RWPE2 (cell line): ENCODE results near the gene RNASE2.
"Not testable (repeated sequence)": the region's sequence is repeated elsewhere in the genome, so short reads cannot be mapped to it uniquely, and the experiment has no call there.

Experiments
- ATAC-seq: fragments of 200-7000 bp; cut with Tn5 transposase; 3 replicates; pipeline ENCODE4 v1.9.1; 2021; ENCODE audit warnings: low read depth
- DNase-seq: peaks from one replicate; pipeline ENCODE4 v3.0.0-alpha.2; 2020; ENCODE audit warnings: low spot score
- H3K27ac ChIP-seq: fragments of 450-650 bp; 2 replicates; pipeline ENCODE4 v1.5.1; 2017; ENCODE audit warnings: mild to moderate bottlenecking; ENCODE audit not compliant: poor library complexity, severe bottlenecking
- H3K27me3 ChIP-seq: fragments of 250-450 bp; sonication (Bioruptor Pico); 2 replicates; pipeline ENCODE4 v1.5.1; 2021; ENCODE audit warnings: mild to moderate bottlenecking, moderate library complexity; ENCODE audit not compliant: insufficient read depth, poor library complexity, severe bottlenecking
- H3K36me3 ChIP-seq: fragments of 250-450 bp; sonication (Bioruptor Pico); 2 replicates; pipeline ENCODE4 v1.5.1; 2020; ENCODE audit warnings: low read depth, mild to moderate bottlenecking, moderate library complexity
- H3K4me1 ChIP-seq: fragments of 250-450 bp; sonication (Bioruptor Pico); 2 replicates; pipeline ENCODE4 v1.5.1; 2021; ENCODE audit warnings: mild to moderate bottlenecking, moderate library complexity; ENCODE audit not compliant: insufficient read depth, poor library complexity, severe bottlenecking
- H3K4me3 ChIP-seq: fragments of 250-450 bp; sonication (Bioruptor Pico); 2 replicates; pipeline ENCODE4 v1.5.1; 2021; ENCODE audit warnings: mild to moderate bottlenecking, moderate library complexity; ENCODE audit not compliant: severe bottlenecking
- H3K9me3 ChIP-seq: fragments of 250-450 bp; sonication (Bioruptor Pico); 2 replicates; pipeline ENCODE4 v1.5.1; 2021; ENCODE audit warnings: mild to moderate bottlenecking, moderate library complexity; ENCODE audit not compliant: severe bottlenecking
- TF ChIP-seq, protein P1 (sequence below): fragments of 450-650 bp; IDR thresholded peaks from one replicate; pipeline ENCODE4 v1.5.1; 2017; ENCODE audit warnings: mild to moderate bottlenecking, moderate library complexity; ENCODE audit not compliant: poor library complexity, severe bottlenecking

RNASE2 gene

DNA sequence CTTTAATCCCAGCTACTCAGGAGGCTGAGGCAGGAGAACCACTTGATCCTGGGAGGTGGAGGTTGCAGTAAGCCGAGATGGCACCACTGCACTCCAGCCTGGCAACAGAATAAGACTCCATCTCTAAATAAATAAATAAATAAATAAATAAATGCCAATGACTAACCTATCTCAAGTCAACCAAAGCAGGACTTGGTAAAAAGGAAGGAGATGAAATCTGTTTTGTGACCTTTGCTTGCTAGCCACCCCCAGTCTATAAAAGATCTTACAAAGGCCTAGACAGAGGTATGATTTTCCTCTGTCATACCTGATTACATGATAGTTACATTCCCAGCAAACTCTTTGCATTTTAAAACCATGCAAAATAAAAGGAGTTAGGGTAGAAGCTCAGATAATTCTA lies 21.0 kb downstream of the RNASE2 start:
- Histone ChIP-seq H3K4me1 (peaks cover 19% of the 10 kb centered on the region), H3K27me3 (no peaks in the 10 kb centered on the region), H3K36me3 (no peaks in the 10 kb centered on the region), H3K9me3 (no peaks in the 10 kb centered on the region), H3K4me3 (no peak overlapping the region), H3K27ac (no peak overlapping the region)
- DNase-seq (no peak), ATAC-seq (no peak)
- TF ChIP-seq, protein P1, sequence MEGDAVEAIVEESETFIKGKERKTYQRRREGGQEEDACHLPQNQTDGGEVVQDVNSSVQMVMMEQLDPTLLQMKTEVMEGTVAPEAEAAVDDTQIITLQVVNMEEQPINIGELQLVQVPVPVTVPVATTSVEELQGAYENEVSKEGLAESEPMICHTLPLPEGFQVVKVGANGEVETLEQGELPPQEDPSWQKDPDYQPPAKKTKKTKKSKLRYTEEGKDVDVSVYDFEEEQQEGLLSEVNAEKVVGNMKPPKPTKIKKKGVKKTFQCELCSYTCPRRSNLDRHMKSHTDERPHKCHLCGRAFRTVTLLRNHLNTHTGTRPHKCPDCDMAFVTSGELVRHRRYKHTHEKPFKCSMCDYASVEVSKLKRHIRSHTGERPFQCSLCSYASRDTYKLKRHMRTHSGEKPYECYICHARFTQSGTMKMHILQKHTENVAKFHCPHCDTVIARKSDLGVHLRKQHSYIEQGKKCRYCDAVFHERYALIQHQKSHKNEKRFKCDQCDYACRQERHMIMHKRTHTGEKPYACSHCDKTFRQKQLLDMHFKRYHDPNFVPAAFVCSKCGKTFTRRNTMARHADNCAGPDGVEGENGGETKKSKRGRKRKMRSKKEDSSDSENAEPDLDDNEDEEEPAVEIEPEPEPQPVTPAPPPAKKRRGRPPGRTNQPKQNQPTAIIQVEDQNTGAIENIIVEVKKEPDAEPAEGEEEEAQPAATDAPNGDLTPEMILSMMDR = no peak

DNA sequence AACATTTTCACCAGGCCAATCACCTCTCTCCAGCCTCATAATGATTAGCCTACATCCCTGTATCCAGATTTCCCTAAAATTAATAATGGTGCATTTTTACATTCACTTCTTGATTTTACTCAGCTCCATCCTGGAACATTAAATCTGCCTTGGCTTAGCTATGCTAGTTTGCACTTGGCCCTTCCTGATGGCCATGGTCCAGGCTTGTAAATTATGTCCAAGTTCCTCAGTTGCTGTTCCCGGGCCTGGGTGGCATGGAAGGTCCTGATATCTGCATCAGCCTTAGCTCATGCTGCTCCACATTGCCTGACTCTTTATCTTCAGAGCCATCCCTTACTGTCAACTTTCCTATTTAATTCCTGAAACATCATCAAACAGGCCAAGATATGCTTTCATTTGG lies 23.4 kb downstream of the RNASE2 start:
- Histone ChIP-seq H3K9me3 (no peaks in the 10 kb centered on the region), H3K36me3 (no peaks in the 10 kb centered on the region), H3K4me3 (no peak overlapping the region), H3K4me1 (peaks cover 9% of the 10 kb centered on the region), H3K27me3 (no peaks in the 10 kb centered on the region), H3K27ac (no peak overlapping the region)
- ATAC-seq (no peak), DNase-seq (no peak)
- TF ChIP-seq, protein P1 = no peak

DNA sequence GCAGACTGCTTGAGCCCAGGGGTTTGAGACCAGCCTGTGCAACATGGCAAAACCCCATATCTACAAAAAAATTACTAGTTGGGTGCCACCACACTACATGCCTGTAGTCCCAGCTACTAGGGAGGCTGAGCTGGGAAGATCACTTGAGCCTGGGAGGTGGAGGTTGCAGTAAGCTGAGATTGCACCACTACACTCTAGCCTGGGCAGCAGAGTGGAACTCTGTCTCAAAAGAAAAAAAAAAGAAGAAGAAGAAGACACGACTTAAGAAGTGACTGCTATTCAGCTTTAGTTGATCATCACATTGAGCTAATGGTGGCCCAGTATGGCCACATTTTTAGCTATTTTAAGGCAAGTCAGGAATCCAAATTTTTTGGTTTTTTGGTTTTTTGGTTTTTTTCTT lies 25.6 kb downstream of the RNASE2 start:
- DNase-seq (no peak), ATAC-seq (no peak)
- TF ChIP-seq, protein P1 = no peak
- H3K4me3 ChIP-seq = no peak overlapping the region
- H3K9me3 ChIP-seq = no peaks in the 10 kb centered on the region
- no peaks in the 10 kb centered on the region for H3K4me1 ChIP-seq
- no peaks in the 10 kb centered on the region for H3K36me3 ChIP-seq
- no peaks in the 10 kb centered on the region for H3K27me3 ChIP-seq
- H3K27ac ChIP-seq = no peak overlapping the region

DNA sequence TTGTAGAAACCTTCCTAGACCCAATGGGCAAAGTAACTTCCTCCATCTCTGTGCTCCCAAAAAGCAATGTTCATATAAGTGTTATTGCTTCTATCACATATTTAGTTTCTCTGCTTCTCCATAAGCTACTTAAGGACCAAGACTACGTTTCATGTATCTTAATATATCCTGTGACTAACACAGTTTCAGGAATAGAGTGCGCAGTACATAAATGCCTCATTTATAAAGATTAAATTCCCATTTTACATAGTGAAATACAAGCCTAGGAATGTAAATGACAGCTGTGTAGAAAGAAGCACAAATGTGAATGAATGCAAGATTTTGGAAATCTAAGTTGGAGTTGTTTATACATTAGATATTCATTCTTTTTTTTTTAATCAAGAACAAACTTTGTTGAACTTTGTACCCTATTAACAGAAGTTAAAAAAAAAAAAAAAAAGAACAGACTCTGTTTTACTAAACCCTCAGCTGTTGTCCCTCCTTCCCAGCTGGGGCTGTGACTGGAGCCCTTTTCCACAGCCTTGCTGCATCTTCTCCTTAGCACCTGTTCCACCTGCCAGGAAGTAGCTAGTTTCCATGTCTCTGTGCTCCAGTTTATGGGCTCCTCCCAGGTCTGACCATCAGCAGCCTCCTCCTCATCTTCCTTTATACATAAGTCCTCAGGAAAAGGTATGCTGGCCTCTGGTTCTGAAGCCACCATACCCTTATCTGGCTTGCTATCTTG lies 27.5 kb downstream of the RNASE2 start:
- Histone ChIP-seq H3K4me3 (no peak overlapping the region), H3K27me3 (no peaks in the 10 kb centered on the region), H3K27ac (no peak overlapping the region), H3K9me3 (no peaks in the 10 kb centered on the region), H3K4me1 (peaks cover 17% of the 10 kb centered on the region), H3K36me3 (no peaks in the 10 kb centered on the region)
- ATAC-seq (no peak), DNase-seq (no peak)
- TF ChIP-seq, protein P1 = no peak

DNA sequence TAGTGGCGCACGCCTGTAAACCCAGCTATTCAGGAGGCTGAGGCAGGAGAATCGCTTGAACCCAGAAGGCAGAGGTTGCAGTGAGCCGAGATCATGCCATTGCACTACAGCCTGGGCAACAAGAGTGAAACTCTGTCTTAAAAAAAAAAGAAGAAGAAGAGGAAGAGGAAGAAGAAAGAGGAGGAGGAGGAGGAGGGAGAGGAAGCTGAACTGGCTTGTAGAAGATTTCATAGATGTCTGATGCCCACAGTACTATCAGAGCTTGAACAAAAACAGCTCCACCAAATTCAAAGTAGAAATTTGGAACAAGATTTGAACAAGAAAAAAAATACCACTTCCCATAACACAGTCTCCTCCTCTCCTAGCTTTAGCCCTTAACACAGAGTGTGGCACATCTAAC lies 30.4 kb downstream of the RNASE2 start:
- not testable (repeated sequence) for H3K27ac ChIP-seq, H3K4me3 ChIP-seq, H3K9me3 ChIP-seq, H3K27me3 ChIP-seq, DNase-seq, H3K36me3 ChIP-seq, ATAC-seq
- H3K4me1 ChIP-seq = peaks cover 27% of the 10 kb centered on the region
